ENCODE data around the gene UBTD1. TPM values are rescaled to one million over a fixed set of nuclear protein-coding genes. Genes with fewer than 3 reads are reported as not detected.

The UBTD1 gene
- total RNA-seq, 1 donor from 2014 or later, result 33.0 TPM

DNA sequence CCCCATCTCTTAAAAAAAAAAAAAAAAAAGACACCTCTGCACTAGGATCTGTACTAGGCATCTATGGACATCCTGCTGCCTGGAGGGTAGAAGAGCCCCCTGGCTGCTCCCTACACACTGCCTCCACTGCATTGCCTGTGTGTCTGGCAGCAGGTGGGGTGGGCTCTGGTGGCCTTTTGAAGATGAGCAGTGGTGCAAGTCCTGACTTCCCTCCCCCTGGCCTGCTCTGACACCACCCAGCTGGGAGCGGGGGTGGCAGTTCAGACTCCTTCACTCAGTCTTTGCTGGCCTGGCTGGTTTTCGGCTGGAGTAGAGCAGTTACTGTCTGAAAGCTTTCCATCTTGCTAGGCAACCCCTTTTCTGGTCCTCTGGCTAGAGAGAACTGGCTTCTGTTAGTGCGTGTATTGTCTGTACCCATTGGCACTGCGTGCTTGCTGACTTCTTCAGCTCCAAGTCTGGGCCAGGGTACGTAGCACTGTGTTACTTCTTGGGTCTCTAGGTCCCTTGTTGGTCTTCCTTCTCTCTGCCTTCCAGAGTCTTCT is 108.4 kb downstream of the UBTD1 start:
- Histone ChIP-seq H3K4me1 (peaks cover 0 to 21% of the 10 kb centered on the region in 2 donors), H3K4me3 (no peak overlapping the region), H3K27ac (no peak overlapping the region), H3K9me3 (no peaks in the 10 kb centered on the region), H3K36me3 (no peaks in the 10 kb centered on the region), H3K27me3 (no peaks in the 10 kb centered on the region)
- TF ChIP-seq, protein P1, sequence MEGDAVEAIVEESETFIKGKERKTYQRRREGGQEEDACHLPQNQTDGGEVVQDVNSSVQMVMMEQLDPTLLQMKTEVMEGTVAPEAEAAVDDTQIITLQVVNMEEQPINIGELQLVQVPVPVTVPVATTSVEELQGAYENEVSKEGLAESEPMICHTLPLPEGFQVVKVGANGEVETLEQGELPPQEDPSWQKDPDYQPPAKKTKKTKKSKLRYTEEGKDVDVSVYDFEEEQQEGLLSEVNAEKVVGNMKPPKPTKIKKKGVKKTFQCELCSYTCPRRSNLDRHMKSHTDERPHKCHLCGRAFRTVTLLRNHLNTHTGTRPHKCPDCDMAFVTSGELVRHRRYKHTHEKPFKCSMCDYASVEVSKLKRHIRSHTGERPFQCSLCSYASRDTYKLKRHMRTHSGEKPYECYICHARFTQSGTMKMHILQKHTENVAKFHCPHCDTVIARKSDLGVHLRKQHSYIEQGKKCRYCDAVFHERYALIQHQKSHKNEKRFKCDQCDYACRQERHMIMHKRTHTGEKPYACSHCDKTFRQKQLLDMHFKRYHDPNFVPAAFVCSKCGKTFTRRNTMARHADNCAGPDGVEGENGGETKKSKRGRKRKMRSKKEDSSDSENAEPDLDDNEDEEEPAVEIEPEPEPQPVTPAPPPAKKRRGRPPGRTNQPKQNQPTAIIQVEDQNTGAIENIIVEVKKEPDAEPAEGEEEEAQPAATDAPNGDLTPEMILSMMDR (IDR thresholded peaks at IDR 0.05), result no peak
- no peak for DNase-seq (ENCODE audit: low spot score in 2 of 2)
- intact Hi-C loops (cut with DNase I), result no loop called here

DNA sequence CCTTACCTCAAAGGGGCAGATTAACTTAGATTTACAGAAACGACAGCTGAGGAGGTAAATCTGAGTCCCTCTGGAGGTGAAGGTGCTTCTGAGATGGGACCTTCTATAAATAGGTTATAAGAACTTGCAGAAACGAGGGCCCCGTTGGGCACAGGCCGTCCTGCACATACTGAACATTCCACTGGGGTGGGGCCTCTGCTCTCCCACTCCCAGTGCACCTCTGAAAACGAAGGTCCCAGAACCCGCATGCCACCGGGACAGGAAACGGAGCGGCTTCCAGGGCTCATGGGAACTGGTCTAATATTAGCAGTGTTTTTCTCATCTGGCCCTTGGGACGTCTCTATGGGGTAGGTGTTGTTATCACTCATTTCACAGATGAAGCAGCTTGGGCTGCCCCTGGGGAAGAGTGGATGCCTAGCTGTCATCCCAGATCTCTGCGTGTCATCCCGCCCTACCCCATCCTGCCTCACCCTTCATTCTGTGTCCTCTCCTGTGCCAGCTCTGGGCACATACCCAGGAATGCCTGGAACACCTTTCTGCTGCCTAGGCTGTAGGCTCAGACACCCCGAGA is 110.4 kb downstream of the UBTD1 start:
- TF ChIP-seq, protein P1 (IDR thresholded peaks at IDR 0.05), result no peak
- DNase-seq (ENCODE audit: low spot score in 2 of 2), result peak in 1 of 2 donors; percentile 72
- intact Hi-C loops (cut with DNase I), result no loop called here
- Histone ChIP-seq H3K9me3 (no peaks in the 10 kb centered on the region), H3K36me3 (no peaks in the 10 kb centered on the region), H3K4me3 (no peak overlapping the region), H3K27ac (peak overlapping the region; percentile 47 to 73), H3K27me3 (no peaks in the 10 kb centered on the region), H3K4me1 (peaks cover 0 to 24% of the 10 kb centered on the region in 2 donors)

- intact Hi-C loops (cut with DNase I), result no loop called here
- no peaks in the 10 kb centered on the region for H3K27me3 ChIP-seq
- H3K27ac ChIP-seq, result peak overlapping the region in 1 of 2 donors; percentile 44
- TF ChIP-seq, protein P1 (IDR thresholded peaks at IDR 0.05), result no peak
- H3K4me1 ChIP-seq, result peaks cover 0 to 24% of the 10 kb centered on the region in 2 donors
- DNase-seq (ENCODE audit: low spot score in 2 of 2), result no peak
- no peaks in the 10 kb centered on the region for H3K36me3 ChIP-seq
- no peaks in the 10 kb centered on the region for H3K9me3 ChIP-seq
- H3K4me3 ChIP-seq, result no peak overlapping the region
Observed at GRCh38 chr10:97611473-97611872, 112.7 kb downstream of the UBTD1 start.

DNA sequence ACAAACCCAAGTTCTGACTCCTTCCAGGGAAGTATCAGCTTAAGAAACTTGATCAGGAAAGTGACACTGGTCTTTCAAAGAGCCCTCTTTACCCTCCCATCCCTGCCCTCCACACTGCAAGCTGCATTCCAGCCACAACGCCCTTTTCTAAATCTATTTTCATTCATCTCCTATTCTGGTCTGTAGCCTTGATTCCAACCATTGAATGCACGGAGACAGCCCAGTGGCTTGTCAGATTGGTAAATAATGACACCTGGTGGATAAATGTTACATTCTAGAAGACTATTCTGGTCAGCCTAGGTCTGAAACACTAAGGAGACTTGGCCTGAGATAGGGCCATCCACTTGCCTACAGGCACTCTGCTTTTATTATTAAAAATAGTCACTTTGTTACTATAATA is 113.7 kb downstream of the UBTD1 start:
- no peak overlapping the region for H3K4me3 ChIP-seq
- H3K36me3 ChIP-seq, result no peaks in the 10 kb centered on the region
- no peak for DNase-seq (ENCODE audit: low spot score in 2 of 2)
- H3K9me3 ChIP-seq, result no peaks in the 10 kb centered on the region
- peak overlapping the region in 1 of 2 donors; percentile 44 for H3K27ac ChIP-seq
- TF ChIP-seq, protein P1 (IDR thresholded peaks at IDR 0.05), result peak; percentile 41 to 75 (median 62)
- intact Hi-C loops (cut with DNase I), result loop anchor here (1.0 to 2.0 kb wide), 2 partner anchors 40 to 150 kb away; partner anchors contain the start of gene ANKRD2
- no peaks in the 10 kb centered on the region for H3K27me3 ChIP-seq
- H3K4me1 ChIP-seq, result peaks cover 0 to 24% of the 10 kb centered on the region in 2 donors

GRCh38 chr10:97618285-97618684 is 119.6 kb downstream of the UBTD1 start:
- intact Hi-C loops (cut with DNase I), result no loop called here
- H3K27me3 ChIP-seq, result no peaks in the 10 kb centered on the region
- TF ChIP-seq, protein P1 (IDR thresholded peaks at IDR 0.05), result no peak
- H3K4me3 ChIP-seq, result no peak overlapping the region
- DNase-seq (ENCODE audit: low spot score in 2 of 2), result no peak
- H3K27ac ChIP-seq, result no peak overlapping the region
- no peaks in the 10 kb centered on the region for H3K9me3 ChIP-seq
- H3K36me3 ChIP-seq, result no peaks in the 10 kb centered on the region
- no peaks in the 10 kb centered on the region for H3K4me1 ChIP-seq

Measured in ascending aorta (tissue), 2 donors.